ENCODE measurements around the gene CSGALNACT2.

The CSGALNACT2 gene

GRCh38 chr10:43188702-43189101, 50.5 kb downstream of the CSGALNACT2 start:
- ChIA-PET CTCF (no interaction called here), POLR2A (ENCODE audit: low non-redundant PET) (no interaction called here)
- no peak for DNase-seq (ENCODE audit: low spot score)
- no peak overlapping the region for H3K27ac ChIP-seq
- TF ChIP-seq, protein P1, sequence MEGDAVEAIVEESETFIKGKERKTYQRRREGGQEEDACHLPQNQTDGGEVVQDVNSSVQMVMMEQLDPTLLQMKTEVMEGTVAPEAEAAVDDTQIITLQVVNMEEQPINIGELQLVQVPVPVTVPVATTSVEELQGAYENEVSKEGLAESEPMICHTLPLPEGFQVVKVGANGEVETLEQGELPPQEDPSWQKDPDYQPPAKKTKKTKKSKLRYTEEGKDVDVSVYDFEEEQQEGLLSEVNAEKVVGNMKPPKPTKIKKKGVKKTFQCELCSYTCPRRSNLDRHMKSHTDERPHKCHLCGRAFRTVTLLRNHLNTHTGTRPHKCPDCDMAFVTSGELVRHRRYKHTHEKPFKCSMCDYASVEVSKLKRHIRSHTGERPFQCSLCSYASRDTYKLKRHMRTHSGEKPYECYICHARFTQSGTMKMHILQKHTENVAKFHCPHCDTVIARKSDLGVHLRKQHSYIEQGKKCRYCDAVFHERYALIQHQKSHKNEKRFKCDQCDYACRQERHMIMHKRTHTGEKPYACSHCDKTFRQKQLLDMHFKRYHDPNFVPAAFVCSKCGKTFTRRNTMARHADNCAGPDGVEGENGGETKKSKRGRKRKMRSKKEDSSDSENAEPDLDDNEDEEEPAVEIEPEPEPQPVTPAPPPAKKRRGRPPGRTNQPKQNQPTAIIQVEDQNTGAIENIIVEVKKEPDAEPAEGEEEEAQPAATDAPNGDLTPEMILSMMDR (conservative IDR thresholded peaks at IDR 0.05; ENCODE audit: low read depth): no peak

- no peak overlapping the region for H3K27ac ChIP-seq
- TF ChIP-seq, protein P1 (conservative IDR thresholded peaks at IDR 0.05; ENCODE audit: low read depth): no peak
- ChIA-PET POLR2A (ENCODE audit: low non-redundant PET) (no interaction called here), CTCF (interaction anchor here (0.7 kb wide), 1 partner anchor 15 kb away, joined by 3 read pairs; no protein-coding TSS in a partner anchor)
- DNase-seq (ENCODE audit: low spot score): no peak
Measured at GRCh38 chr10:43190289-43190688, 52.0 kb downstream of the CSGALNACT2 start.

GRCh38 chr10:43190775-43191174, 52.5 kb downstream of the CSGALNACT2 start:
- ChIA-PET POLR2A (ENCODE audit: low non-redundant PET) (no interaction called here), CTCF (no interaction called here)
- TF ChIP-seq, protein P1 (conservative IDR thresholded peaks at IDR 0.05; ENCODE audit: low read depth): no peak
- no peak for DNase-seq (ENCODE audit: low spot score)
- H3K27ac ChIP-seq: no peak overlapping the region

- ChIA-PET CTCF (interaction anchor here (1.5 kb wide), 1 partner anchor 12 kb away, joined by 4 read pairs; no protein-coding TSS in a partner anchor), POLR2A (ENCODE audit: low non-redundant PET) (no interaction called here)
- no peak for DNase-seq (ENCODE audit: low spot score)
- TF ChIP-seq, protein P1 (conservative IDR thresholded peaks at IDR 0.05; ENCODE audit: low read depth): no peak
- no peak overlapping the region for H3K27ac ChIP-seq
Measured at GRCh38 chr10:43192884-43193283, 54.6 kb downstream of the CSGALNACT2 start.

DNA sequence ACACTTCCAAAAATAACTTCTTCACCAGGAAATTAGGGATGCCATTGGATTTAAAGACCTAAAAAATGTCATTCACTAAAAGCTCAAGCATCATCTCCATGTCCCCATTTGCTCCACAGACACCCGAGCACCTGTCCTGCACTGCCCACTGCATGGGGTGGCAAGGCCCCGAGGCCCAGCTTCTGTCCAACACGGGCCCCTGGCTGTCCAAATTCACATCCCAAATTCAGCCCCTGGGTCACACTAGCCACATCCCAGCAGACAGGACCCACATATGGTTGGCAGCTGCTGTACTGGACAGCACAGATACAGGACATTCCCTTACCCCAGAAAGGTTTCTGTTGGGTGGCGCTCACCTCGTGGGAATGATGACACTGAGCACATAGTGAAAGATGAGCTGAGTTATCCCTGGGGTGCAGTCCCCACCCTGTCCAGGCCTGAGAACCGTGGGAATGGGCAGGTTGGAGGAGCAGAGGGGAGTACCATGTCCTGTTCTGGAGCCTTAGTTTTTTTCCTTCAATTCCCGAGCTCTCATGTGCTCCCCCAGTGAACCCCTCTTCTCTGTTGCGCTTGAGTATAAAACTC, 55.3 kb downstream of the CSGALNACT2 start:
- ChIA-PET CTCF (interaction anchor here (0.8 to 1.5 kb wide), 2 partner anchors 9 to 12 kb away, joined by 3 to 4 read pairs; no protein-coding TSS in a partner anchor), POLR2A (ENCODE audit: low non-redundant PET) (no interaction called here)
- TF ChIP-seq, protein P1 (conservative IDR thresholded peaks at IDR 0.05; ENCODE audit: low read depth): no peak
- no peak for DNase-seq (ENCODE audit: low spot score)
- no peak overlapping the region for H3K27ac ChIP-seq

- no peak for DNase-seq (ENCODE audit: low spot score)
- ChIA-PET CTCF (interaction anchor here (0.8 kb wide), 1 partner anchor 8 kb away, joined by 3 read pairs; no protein-coding TSS in a partner anchor), POLR2A (ENCODE audit: low non-redundant PET) (no interaction called here)
- TF ChIP-seq, protein P1 (conservative IDR thresholded peaks at IDR 0.05; ENCODE audit: low read depth): no peak
- no peak overlapping the region for H3K27ac ChIP-seq
Measured at GRCh38 chr10:43194266-43194665, 56.0 kb downstream of the CSGALNACT2 start.
